Coronary artery (tissue), 2 donors: Measurements from ENCODE around the gene SUMF1.

Experiments used
- DNase-seq: peaks from one replicate; pipeline ENCODE4 v3.0.0-alpha.2; 2017; ENCODE audit warnings: low spot score
- H3K27ac ChIP-seq, 2 donors: fragments of 200-600 bp; sonication (generic); one replicate each; pipeline ENCODE4 v1.5.1; 2016 to 2019
- H3K4me3 ChIP-seq: fragments of 200-600 bp; sonication (generic); 2 replicates; pipeline ENCODE4 v1.5.1; 2016; ENCODE audit warnings: mild to moderate bottlenecking, moderate library complexity
- TF ChIP-seq, protein P1 (sequence below): fragments of 200-600 bp; sonication (generic); IDR thresholded peaks from one replicate; pipeline ENCODE4 v1.5.1; 2019; ENCODE audit warnings: antibody characterized with exemption

Gene SUMF1

DNA sequence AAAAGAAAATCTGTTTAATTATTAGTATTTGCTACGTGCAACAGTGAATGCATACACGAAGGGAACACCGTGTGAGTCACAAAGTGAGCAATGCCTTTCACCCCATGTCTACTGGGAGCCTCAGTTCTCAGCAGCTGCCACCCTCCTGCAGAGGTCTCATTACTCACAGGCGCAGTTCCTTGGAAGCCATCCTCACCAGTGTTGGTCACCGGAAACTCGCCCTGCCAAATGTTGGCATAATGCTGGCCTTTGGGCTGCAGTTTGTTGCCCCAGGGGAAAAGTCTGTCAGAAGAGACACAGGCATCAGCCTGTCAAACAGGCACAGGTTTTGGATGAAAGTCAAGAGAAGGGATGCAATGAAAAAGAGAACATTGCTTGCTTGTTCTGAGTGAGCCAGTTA is 50.1 kb downstream of the SUMF1 start:
- DNase-seq: peak; percentile 90
- Histone ChIP-seq H3K4me3 (no peak overlapping the region), H3K27ac (peak overlapping the region; percentile 67 to 72)
- TF ChIP-seq, protein P1, sequence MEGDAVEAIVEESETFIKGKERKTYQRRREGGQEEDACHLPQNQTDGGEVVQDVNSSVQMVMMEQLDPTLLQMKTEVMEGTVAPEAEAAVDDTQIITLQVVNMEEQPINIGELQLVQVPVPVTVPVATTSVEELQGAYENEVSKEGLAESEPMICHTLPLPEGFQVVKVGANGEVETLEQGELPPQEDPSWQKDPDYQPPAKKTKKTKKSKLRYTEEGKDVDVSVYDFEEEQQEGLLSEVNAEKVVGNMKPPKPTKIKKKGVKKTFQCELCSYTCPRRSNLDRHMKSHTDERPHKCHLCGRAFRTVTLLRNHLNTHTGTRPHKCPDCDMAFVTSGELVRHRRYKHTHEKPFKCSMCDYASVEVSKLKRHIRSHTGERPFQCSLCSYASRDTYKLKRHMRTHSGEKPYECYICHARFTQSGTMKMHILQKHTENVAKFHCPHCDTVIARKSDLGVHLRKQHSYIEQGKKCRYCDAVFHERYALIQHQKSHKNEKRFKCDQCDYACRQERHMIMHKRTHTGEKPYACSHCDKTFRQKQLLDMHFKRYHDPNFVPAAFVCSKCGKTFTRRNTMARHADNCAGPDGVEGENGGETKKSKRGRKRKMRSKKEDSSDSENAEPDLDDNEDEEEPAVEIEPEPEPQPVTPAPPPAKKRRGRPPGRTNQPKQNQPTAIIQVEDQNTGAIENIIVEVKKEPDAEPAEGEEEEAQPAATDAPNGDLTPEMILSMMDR: no peak

DNA sequence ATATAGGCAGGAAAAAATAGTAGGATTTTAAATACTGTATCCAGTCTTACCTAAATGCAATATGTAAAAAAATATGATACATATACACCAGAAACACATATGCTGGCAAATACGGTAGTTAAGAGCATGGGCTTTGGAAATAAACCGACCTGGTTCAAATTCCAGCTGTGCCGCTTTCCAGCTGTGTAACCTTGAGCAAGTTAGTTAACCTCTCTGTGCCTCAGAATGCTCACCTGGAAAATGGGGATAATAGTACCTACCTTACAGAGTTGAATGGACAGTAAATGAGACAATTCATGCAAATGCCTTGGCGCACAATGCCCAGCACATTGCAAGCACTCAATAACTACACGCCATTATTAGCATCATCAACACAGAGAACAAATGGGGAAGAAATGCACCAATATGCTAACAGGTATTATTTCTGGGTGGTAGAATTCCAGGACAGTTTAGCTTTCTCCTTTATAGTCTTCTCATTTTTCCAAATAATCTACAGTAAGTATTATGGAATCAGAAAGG is 50.6 kb downstream of the SUMF1 start:
- TF ChIP-seq, protein P1: no peak
- Histone ChIP-seq H3K4me3 (no peak overlapping the region), H3K27ac (peak overlapping the region; percentile 47 to 67)
- no peak for DNase-seq

DNA sequence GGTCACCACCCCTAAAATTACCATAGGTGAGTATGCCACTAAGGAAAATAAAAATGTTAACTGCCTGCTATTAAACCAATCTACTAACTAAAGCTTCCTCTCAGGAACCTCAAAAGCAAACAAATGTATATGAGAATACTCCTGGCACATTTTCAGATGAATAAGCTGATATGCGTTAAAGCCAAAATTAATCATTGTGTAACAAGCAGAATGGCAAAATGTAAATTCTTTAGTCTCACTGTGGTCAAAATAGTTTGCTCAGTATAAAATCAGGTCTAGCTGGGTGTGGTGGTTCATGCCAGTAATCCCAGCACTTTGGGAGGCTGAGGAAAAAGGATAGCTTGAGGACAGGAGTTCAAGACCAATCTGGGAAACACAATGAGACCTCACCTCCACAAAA is 53.6 kb downstream of the SUMF1 start:
- no peak for DNase-seq
- Histone ChIP-seq H3K4me3 (no peak overlapping the region), H3K27ac (no peak overlapping the region)
- TF ChIP-seq, protein P1: no peak

DNA sequence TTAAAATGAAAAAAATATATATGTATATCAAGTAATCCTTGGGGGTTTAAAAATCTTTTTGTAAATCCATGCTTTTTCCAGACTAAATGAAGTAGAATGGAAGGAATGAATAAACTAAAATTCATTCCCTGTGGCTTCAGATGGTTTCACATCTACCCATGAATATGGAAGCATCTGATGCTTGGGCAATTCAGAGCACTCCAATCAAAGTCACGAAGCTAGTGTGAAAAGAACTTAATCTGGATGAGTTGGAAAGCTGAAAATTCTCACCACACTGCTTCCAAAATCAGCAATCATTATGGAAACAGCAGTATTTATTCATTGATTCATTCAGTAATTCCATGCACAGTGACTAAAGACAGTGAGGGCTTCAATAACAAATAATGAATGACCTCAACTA is 55.2 kb downstream of the SUMF1 start:
- DNase-seq: no peak
- Histone ChIP-seq H3K4me3 (no peak overlapping the region), H3K27ac (no peak overlapping the region)
- TF ChIP-seq, protein P1: no peak

DNA sequence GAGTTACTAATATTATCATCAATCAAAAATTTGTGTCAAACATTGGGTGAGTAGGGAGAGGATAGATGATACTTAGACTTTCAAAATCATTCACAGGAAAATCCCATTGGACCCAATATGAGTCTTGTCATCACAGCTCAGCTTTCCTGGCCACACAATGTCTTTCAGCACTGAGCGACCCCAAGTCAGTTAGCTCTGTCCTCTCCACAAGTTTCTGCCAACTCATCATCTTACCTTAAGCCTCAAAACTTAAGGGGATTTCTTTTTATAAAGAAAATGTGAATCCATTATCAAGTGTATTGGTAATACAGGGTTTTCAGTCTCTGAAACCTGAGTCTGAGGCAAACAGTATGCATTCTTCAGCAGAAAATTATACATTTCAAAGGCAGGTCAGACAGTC is 55.8 kb downstream of the SUMF1 start:
- TF ChIP-seq, protein P1: no peak
- no peak overlapping the region for H3K4me3 ChIP-seq
- no peak for DNase-seq
- no peak overlapping the region for H3K27ac ChIP-seq

DNA sequence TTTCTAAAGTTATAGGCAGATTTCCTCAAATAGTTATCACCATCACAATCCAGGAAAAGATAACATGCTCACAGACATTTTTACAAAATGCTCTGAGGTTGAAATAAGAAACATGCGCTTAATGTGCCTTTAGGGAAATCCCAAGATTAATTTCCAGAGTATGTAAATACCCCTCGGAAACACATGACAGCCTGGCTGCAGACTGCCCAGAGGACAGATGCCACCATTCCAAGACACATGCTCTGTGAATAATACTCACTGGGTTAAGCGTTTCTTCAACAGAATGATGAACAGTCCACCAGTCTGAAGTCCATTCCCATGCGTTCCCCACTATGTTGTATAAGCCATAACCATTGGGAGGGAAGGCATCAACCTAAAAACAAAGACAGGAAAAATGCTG is 56.5 kb downstream of the SUMF1 start:
- TF ChIP-seq, protein P1: no peak
- H3K27ac ChIP-seq: no peak overlapping the region
- no peak for DNase-seq

DNA sequence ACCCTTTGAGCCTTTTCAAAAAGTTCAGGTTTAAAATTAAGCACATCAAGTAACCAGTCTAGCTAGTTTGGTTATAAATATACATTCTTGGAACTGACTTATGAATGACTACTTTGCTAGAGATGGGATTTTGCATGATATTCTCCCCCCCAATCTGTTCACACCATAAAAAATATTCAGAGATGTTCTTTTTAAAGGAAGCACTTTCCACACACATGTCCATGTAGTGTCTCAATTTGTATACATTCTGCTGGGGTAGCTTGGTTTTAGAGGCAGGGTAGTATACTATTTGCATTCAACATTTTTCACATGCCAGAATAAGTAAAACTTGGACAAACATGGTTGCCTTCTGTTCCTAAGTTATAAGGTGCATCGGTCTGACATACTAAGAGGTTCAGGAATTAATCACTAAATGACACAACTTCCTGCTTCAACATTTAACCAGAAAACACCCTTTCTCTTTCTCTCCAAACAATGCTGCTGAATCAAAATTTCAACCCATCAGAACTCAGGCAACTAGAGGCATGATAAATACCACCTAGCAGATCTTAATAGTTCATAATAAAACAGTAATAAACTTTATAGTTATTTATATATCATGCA is 57.0 kb downstream of the SUMF1 start:
- TF ChIP-seq, protein P1: no peak
- Histone ChIP-seq H3K4me3 (no peak overlapping the region), H3K27ac (no peak overlapping the region)
- no peak for DNase-seq

More for the DNA sequence above, 56.5 kb downstream of the SUMF1 start:
- H3K4me3 ChIP-seq: no peak overlapping the region
